ENCODE measurements around the gene PAMR1. TPM values are rescaled to one million over a fixed set of nuclear protein-coding genes. Genes with fewer than 3 reads are reported as not detected.

PAMR1 gene, protein sequence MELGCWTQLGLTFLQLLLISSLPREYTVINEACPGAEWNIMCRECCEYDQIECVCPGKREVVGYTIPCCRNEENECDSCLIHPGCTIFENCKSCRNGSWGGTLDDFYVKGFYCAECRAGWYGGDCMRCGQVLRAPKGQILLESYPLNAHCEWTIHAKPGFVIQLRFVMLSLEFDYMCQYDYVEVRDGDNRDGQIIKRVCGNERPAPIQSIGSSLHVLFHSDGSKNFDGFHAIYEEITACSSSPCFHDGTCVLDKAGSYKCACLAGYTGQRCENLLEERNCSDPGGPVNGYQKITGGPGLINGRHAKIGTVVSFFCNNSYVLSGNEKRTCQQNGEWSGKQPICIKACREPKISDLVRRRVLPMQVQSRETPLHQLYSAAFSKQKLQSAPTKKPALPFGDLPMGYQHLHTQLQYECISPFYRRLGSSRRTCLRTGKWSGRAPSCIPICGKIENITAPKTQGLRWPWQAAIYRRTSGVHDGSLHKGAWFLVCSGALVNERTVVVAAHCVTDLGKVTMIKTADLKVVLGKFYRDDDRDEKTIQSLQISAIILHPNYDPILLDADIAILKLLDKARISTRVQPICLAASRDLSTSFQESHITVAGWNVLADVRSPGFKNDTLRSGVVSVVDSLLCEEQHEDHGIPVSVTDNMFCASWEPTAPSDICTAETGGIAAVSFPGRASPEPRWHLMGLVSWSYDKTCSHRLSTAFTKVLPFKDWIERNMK
- total RNA-seq: not detected

DNA sequence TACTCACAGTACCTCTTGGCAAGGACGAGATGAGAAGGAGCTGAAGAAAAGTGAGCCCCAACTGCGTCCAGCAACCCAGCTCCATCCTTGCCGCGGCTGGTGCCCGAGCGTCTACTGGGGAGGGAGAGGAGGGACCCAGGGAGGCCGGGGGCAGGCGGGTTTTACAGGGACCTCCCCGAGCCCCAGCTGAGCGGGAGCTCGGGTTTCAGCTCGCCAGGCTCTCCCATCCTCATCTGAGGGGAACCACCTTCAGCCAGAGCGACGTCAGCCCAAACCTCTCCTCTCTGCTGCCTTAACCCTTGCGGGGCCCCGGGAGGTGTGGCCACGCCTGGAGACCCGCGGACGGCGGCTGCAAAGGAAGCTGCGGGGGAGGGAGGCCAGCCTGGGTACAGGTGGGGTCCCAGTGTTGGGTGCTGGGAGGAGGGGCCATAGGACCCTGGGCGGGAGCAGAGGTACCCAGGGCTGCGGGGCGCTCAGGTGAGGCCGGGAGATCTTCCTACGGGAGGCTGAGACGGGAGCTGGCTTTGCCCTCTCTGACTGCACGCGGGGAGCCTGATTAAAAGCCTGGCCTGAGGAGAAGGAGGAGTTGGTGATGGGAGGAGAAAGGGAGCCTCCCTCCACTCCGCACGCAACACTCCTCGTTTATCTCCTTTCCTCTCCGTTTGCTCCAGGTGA is at the start of gene PAMR1:
PAMR1 (minus strand) TSS at position 116 of the 675 bp plus-strand sequence; CDS start at position 85, 31 bp downstream.
- no peak within 1 kb of the TSS for H3K27ac Mint-ChIP-seq

DNA sequence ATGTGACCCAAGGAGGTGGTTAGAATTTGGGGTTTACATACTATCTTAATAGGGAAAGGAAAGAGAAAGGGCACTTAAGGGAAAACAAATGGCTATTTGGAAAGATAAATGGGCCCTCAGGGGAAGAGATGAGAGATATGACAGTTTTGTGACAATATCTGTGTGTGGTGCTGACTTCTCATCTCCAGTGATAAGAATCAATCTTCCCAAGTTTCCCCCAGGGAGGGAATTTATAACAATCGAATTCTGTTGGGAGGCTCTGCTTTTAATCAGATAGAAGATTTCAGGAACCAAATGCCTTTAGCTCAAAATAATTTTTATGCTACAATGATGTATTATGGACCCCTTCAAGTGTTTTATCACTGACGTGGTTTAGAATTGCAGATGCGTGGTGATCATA is 46.3 kb upstream of the PAMR1 start:
- H3K36me3 Mint-ChIP-seq (ENCODE audit: low read depth): no peaks in the 10 kb centered on the region

More for the DNA sequence above, at the start of gene PAMR1:
- Mint-ChIP-seq H3K4me3 (no peak within 1 kb of the TSS), H3K27me3 (ENCODE audit: low read depth) (peaks cover 58% of the 10 kb centered on the region), H3K36me3 (ENCODE audit: low read depth) (no peaks in the 10 kb centered on the region), H3K4me1 (ENCODE audit: low read depth) (peaks cover 12% of the 10 kb centered on the region), H3K9me3 (no peaks in the 10 kb centered on the region)
- CTCF ChIA-PET: no interaction called here
- peak; percentile 54 for DNase-seq
- intact Hi-C loops (cut with micrococcal nuclease): no loop called here

DNA sequence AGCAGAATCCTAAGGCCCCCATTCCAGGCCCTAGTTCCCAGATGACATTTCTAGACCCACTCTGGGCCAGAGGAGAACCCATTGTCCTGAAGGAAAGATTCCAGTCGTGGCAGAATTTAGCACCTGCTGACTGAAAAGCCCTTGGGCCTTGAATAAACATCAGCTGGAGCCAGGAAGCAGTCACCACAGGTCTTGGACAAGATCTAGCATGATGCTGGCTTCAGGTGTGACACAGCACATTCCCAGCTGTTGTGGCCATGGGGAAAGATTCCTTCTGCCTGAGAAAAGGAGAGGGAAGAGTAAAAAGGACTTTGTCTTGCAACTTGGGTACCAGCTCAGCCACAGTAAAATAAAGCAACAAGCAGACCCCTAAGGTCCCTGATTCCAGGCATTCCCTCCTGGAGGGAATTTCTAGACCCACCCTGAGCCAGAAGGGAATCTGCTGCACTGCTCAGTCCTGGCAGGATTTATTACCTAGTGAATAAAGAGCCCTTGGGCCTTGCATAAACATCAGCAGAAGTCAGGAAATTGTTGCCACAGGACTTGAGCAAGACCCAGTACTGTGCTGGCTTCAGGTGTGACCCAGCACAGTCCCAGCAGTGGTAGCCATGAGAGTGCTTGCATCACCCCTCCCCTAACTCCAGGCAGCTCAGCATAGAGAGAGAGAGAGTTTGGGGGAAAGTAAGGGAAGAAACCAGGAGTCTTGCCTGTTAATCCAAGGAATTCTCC is 42.5 kb upstream of the PAMR1 start:
- CTCF ChIA-PET: no interaction called here
- H3K4me1 Mint-ChIP-seq (ENCODE audit: low read depth): no peaks in the 10 kb centered on the region

More for the DNA sequence above, 46.3 kb upstream of the PAMR1 start:
- DNase-seq: no peak
- CTCF ChIA-PET: no interaction called here
- no peak overlapping the region for H3K27ac Mint-ChIP-seq
- peaks cover 19% of the 10 kb centered on the region for H3K27me3 Mint-ChIP-seq (ENCODE audit: low read depth)
- H3K4me1 Mint-ChIP-seq (ENCODE audit: low read depth): no peaks in the 10 kb centered on the region
- H3K4me3 Mint-ChIP-seq: no peak overlapping the region
- peaks cover 10% of the 10 kb centered on the region for H3K9me3 Mint-ChIP-seq
- intact Hi-C loops (cut with micrococcal nuclease): no loop called here

DNA sequence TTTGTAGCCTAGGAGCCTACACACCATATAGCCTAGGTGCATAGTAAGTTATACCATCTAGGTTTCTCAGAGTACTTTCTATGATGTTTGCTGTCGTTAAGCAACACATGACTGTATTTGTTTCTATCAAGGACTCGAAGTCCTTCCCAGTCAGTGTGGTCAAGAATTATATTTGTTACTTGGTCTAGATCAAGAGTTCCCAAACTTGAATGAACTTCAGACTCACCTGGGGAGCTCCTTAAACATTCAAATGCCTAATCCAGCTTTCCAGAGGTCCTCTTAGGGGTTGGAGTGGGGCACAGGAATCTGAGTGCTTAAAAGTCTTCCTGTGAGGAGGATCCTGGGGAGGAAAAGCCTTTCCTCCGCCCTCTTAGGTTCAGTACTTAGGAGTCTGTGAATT is 41.5 kb upstream of the PAMR1 start:
- CTCF ChIA-PET: no interaction called here
- H3K27ac Mint-ChIP-seq: no peak overlapping the region
- H3K27me3 Mint-ChIP-seq (ENCODE audit: low read depth): peaks cover 23% of the 10 kb centered on the region
- no peaks in the 10 kb centered on the region for H3K36me3 Mint-ChIP-seq (ENCODE audit: low read depth)
- H3K4me1 Mint-ChIP-seq (ENCODE audit: low read depth): no peaks in the 10 kb centered on the region
- intact Hi-C loops (cut with micrococcal nuclease): no loop called here
- H3K4me3 Mint-ChIP-seq: no peak overlapping the region
- DNase-seq: no peak
- peaks cover 10% of the 10 kb centered on the region for H3K9me3 Mint-ChIP-seq

More for the DNA sequence above, 42.5 kb upstream of the PAMR1 start:
- intact Hi-C loops (cut with micrococcal nuclease): no loop called here
- Mint-ChIP-seq H3K4me3 (no peak overlapping the region), H3K27me3 (ENCODE audit: low read depth) (peaks cover 22% of the 10 kb centered on the region), H3K36me3 (ENCODE audit: low read depth) (no peaks in the 10 kb centered on the region), H3K27ac (no peak overlapping the region), H3K9me3 (peaks cover 10% of the 10 kb centered on the region)
- no peak for DNase-seq

DNA sequence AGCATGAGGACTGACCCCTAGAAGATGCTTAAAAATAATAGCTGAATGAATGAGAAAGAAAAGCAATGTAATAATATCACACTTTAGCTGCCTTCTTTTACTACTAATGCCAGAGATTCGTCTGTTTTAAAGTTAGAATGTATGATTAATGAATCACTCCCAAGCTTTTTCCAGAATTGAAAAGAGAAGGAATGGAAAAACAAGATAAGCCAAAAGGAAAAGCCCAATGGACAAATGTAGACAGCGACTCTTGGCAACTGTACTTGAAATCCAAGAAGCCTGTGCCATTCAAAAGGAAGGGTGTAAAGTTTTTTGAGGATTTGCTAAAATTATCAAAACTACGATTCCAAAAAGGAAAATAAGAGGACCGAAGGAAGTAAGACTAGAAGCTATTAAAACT is 40.8 kb upstream of the PAMR1 start:
- Mint-ChIP-seq H3K36me3 (ENCODE audit: low read depth) (no peaks in the 10 kb centered on the region), H3K4me3 (no peak overlapping the region), H3K27me3 (ENCODE audit: low read depth) (peaks cover 23% of the 10 kb centered on the region), H3K4me1 (ENCODE audit: low read depth) (no peaks in the 10 kb centered on the region), H3K27ac (no peak overlapping the region), H3K9me3 (peaks cover 10% of the 10 kb centered on the region)
- CTCF ChIA-PET: no interaction called here
- intact Hi-C loops (cut with micrococcal nuclease): no loop called here
- DNase-seq: no peak

DNA sequence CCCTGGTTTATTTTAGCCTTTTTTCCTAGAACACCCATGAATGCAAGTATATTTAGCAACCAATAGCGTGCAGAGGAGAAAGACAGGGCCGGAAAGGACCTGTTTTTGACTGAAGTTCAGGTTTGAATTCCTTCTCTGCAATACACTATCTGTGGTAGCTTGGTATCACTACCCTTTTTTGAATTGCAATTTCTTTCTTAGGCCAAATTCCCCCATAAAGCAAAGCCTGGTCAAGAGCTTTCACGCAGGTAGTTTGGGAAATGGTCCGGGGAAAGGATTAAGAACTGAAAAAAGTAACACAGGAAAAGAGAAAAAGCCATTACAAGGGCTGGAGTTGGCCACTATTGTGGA is 38.8 kb upstream of the PAMR1 start:
- Mint-ChIP-seq H3K4me3 (no peak overlapping the region), H3K27me3 (ENCODE audit: low read depth) (peaks cover 28% of the 10 kb centered on the region), H3K36me3 (ENCODE audit: low read depth) (no peaks in the 10 kb centered on the region), H3K27ac (no peak overlapping the region), H3K4me1 (ENCODE audit: low read depth) (no peaks in the 10 kb centered on the region), H3K9me3 (peaks cover 8% of the 10 kb centered on the region)
- intact Hi-C loops (cut with micrococcal nuclease): no loop called here
- CTCF ChIA-PET: no interaction called here
- no peak for DNase-seq

DNA sequence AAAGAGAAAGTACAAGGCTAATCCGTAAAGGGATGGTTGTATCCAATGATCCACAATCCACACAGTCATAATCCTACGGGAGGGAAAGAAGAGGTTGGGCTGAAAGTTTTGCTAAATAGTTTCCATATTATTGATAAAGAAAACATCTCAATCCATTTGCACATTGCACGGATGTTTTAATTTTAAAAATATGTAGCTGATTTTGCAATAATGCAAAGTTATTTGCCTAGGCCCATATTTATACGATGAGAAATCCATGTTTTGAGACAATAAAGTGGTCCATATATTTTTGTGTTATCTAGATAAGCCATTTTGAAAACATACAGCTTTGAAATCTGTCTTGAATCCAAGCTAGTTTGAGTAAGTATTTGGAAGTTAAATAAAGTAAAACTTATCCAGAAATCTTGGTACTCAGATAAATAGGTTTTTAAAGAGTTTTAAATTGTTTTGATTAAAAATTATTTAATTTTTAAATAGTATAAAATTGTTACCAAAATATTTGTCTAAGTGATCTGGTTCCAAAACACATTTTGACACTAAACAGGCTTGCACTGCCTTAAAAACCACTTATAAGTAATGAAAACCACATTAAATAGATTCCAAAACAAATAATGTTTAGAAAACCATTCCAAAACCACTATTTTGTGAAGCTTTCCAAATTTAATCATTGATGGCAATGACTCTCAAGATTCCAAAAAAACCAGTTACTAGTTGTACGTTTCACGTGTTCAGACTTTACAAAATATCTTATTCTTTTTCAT is 38.2 kb upstream of the PAMR1 start:
- H3K27me3 Mint-ChIP-seq (ENCODE audit: low read depth): peaks cover 27% of the 10 kb centered on the region
- CTCF ChIA-PET: no interaction called here
- H3K9me3 Mint-ChIP-seq: peaks cover 3% of the 10 kb centered on the region
- DNase-seq: no peak
- no peaks in the 10 kb centered on the region for H3K4me1 Mint-ChIP-seq (ENCODE audit: low read depth)
- H3K36me3 Mint-ChIP-seq (ENCODE audit: low read depth): no peaks in the 10 kb centered on the region
- H3K4me3 Mint-ChIP-seq: no peak overlapping the region
- no peak overlapping the region for H3K27ac Mint-ChIP-seq
- intact Hi-C loops (cut with micrococcal nuclease): no loop called here

DNA sequence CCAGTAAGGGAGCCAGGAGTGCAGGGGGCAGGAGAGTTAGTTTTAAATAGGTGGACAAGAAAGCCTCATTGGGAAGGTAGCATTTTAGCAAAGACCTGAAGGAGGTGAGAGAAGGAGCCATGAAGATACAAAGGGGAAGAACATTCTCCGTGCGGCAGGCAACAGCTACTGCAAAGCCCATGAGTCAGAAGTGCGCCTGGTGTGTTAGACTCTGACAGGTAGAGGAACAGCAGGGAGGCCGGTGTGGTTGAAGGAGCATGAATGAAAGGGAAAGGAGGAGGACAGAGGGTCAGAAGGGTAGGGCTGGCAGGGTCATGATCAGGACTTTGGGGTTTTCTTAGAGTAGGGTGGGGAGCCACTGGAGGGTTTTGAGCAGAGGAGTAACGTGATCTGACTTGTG is 34.5 kb upstream of the PAMR1 start:
- Mint-ChIP-seq H3K36me3 (ENCODE audit: low read depth) (no peaks in the 10 kb centered on the region), H3K9me3 (no peaks in the 10 kb centered on the region), H3K27me3 (ENCODE audit: low read depth) (peaks cover 26% of the 10 kb centered on the region), H3K4me1 (ENCODE audit: low read depth) (no peaks in the 10 kb centered on the region), H3K27ac (no peak overlapping the region), H3K4me3 (no peak overlapping the region)
- intact Hi-C loops (cut with micrococcal nuclease): no loop called here
- DNase-seq: no peak
- CTCF ChIA-PET: no interaction called here

DNA sequence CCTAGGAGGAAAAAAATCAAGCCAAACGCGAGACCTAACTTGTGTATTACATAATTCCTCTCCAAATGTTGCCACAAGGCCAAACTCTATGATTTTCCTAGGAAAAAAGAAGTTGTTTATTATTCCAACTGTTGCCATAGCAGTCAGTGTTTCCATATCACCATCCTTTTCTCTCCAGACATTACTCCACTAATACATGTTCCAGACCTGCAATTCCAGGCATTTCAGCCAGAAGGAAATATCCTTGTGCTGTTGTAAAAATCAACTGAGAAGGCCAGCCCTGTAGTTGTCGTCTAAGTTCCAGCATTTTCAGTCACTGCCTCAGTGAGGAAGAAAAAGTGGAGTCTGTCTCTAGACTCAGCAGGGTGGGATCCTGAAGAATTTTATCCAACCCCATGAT is 33.1 kb upstream of the PAMR1 start:
- intact Hi-C loops (cut with micrococcal nuclease): no loop called here
- no peak overlapping the region for H3K4me3 Mint-ChIP-seq
- CTCF ChIA-PET: no interaction called here
- no peaks in the 10 kb centered on the region for H3K9me3 Mint-ChIP-seq
- H3K36me3 Mint-ChIP-seq (ENCODE audit: low read depth): no peaks in the 10 kb centered on the region
- no peak for DNase-seq
- H3K4me1 Mint-ChIP-seq (ENCODE audit: low read depth): no peaks in the 10 kb centered on the region
- H3K27ac Mint-ChIP-seq: no peak overlapping the region
- H3K27me3 Mint-ChIP-seq (ENCODE audit: low read depth): peaks cover 29% of the 10 kb centered on the region

DNA sequence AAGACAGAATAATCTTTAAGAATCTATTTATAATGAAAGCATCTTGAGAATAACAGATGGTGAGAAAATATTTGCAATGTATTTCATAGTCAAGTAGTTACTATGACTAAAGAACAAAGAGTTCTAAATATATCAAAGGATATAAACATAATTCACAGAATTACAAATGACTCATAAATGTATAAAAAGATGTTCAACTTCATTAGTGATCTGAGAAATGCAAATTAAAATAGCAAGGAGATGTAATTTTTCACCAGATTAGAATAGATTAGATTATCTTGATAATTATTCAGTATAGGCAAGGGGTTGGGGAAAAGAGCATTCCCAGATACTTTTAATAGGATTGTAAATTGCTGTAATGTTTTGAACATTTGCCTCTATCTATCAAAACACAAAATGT is 30.1 kb upstream of the PAMR1 start:
- H3K4me1 Mint-ChIP-seq (ENCODE audit: low read depth): no peaks in the 10 kb centered on the region
- CTCF ChIA-PET: no interaction called here
- intact Hi-C loops (cut with micrococcal nuclease): no loop called here
- no peaks in the 10 kb centered on the region for H3K9me3 Mint-ChIP-seq
- no peaks in the 10 kb centered on the region for H3K36me3 Mint-ChIP-seq (ENCODE audit: low read depth)
- no peak overlapping the region for H3K4me3 Mint-ChIP-seq
- DNase-seq: no peak
- H3K27ac Mint-ChIP-seq: no peak overlapping the region
- peaks cover 21% of the 10 kb centered on the region for H3K27me3 Mint-ChIP-seq (ENCODE audit: low read depth)

DNA sequence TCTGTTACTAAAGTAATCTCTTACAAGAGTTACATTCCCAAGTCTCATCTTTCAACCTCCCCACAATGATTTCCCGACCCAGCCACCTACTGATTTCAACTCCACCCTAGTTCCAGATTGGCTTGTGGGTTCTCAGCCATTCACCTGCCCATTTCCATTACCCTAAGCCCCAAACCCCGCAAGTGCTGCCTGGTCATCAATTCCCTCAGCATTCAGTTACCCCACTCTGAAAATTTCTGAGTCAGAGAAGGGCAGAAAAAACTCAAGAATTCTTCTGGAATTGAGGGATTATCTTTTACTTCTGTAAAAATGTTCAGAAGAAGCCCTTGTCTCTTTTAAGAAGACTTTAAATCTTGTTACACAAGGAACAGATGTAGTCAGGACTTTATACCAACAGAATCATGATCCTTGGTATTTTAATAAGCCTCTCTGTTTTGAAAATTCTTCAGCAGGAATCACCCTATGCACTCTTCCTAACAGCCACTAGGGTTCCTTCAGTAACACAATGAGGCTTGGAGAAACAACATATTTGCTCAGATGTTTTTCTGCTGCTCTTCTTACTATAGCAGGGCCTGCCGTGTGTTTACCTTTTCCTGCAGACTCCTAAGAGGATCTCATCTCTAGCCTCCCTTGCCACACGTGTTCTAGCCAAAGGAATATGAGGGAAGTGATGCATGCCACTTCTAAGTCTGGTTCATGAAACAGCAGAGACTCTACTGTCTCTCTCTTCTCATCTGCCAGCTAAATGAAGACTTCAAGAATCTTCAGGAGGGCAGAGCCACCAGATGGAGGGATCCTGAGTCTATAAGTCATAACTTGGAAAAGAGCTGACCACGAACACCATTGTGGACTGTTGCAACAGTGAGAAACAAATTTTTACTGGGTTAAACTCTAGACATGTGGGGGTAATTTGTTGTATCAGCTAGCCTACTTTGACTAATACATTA is 29.3 kb upstream of the PAMR1 start:
- Mint-ChIP-seq H3K4me3 (no peak overlapping the region), H3K27ac (no peak overlapping the region), H3K27me3 (ENCODE audit: low read depth) (peaks cover 14% of the 10 kb centered on the region), H3K9me3 (no peaks in the 10 kb centered on the region), H3K4me1 (ENCODE audit: low read depth) (no peaks in the 10 kb centered on the region), H3K36me3 (ENCODE audit: low read depth) (no peaks in the 10 kb centered on the region)
- intact Hi-C loops (cut with micrococcal nuclease): no loop called here
- CTCF ChIA-PET: no interaction called here
- DNase-seq: no peak
